ENCODE data around the gene CD151. TPM values are rescaled to one million over a fixed set of nuclear protein-coding genes. Genes with fewer than 3 reads are reported as not detected.
A peak's percentile ranks its signal among the peaks of the same experiment; 100 is the strongest.

Gene CD151
- total and polyA plus RNA-seq, 2 experiments from 2014 or later, result 248 to 356 TPM

DNA sequence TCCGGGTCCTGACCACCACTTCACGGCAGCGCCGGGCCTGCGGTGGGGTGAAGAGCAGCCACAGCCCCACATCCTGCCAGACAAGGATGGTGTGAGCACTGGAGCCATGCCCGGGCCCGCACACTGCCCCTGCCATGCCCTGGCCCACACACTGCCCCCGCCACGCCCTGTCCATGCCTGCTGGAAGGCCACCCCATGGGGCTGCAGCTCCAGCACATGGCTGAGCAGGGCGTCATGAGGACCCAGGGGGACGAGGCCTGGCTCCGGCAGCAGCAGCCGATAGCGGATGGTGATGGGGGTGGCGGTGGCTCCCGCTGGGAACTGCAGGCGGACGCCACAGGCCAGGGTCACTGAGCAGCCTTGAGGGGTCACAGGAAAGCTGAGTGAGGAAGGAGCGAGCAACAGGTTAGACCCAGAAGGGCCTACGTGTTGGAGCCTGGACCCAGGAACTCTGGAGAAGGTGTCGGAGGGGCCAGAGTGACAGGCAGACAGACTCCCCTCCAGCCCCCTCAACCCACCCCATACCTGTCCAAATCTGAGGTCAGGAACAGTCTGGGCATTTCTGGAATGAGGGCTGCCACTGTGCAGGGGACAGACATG, 30.6 kb upstream of the CD151 start:
- Histone ChIP-seq H3K4me2 (no peak overlapping the region), H3K9me3 (ENCODE audit: low read depth) (no peaks in the 10 kb centered on the region), H3K27me3 (no peaks in the 10 kb centered on the region), H3K4me3 (no peak overlapping the region), H3K79me2 (peaks cover 7% of the 10 kb centered on the region), H3K9me2 (replicated peaks; ENCODE audit: insufficient read depth) (no peaks in the 10 kb centered on the region), H2AFZ (no peak overlapping the region), H3K36me3 (replicated peaks; ENCODE audit: insufficient read depth, low read depth) (no peaks in the 10 kb centered on the region), H3K27ac (no peak overlapping the region), H4K20me1 (ENCODE audit: insufficient read depth, poor library complexity, severe bottlenecking) (no peaks in the 10 kb centered on the region), H3K4me1 (ENCODE audit: insufficient read depth) (peaks cover 7% of the 10 kb centered on the region)
- DNase-seq (ENCODE audit: low spot score), result no peak
- TF ChIP-seq EZH2phosphoT487 (IDR thresholded peaks at IDR 0.05; ENCODE audit: low read depth, severe bottlenecking, unreplicated experiment) (no peak), EZH2 (IDR thresholded peaks at IDR 0.05; ENCODE audit: borderline replicate concordance) (no peak)
- TF ChIP-seq, protein P1, sequence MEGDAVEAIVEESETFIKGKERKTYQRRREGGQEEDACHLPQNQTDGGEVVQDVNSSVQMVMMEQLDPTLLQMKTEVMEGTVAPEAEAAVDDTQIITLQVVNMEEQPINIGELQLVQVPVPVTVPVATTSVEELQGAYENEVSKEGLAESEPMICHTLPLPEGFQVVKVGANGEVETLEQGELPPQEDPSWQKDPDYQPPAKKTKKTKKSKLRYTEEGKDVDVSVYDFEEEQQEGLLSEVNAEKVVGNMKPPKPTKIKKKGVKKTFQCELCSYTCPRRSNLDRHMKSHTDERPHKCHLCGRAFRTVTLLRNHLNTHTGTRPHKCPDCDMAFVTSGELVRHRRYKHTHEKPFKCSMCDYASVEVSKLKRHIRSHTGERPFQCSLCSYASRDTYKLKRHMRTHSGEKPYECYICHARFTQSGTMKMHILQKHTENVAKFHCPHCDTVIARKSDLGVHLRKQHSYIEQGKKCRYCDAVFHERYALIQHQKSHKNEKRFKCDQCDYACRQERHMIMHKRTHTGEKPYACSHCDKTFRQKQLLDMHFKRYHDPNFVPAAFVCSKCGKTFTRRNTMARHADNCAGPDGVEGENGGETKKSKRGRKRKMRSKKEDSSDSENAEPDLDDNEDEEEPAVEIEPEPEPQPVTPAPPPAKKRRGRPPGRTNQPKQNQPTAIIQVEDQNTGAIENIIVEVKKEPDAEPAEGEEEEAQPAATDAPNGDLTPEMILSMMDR (IDR thresholded peaks at IDR 0.05; ENCODE audit: poor library complexity), result no peak
- WGBS (ENCODE audit: low lambda C conversion rate, missing lambda C conversion rate), result 96% methylated on average over 21 of the region's 21 CpGs

DNA sequence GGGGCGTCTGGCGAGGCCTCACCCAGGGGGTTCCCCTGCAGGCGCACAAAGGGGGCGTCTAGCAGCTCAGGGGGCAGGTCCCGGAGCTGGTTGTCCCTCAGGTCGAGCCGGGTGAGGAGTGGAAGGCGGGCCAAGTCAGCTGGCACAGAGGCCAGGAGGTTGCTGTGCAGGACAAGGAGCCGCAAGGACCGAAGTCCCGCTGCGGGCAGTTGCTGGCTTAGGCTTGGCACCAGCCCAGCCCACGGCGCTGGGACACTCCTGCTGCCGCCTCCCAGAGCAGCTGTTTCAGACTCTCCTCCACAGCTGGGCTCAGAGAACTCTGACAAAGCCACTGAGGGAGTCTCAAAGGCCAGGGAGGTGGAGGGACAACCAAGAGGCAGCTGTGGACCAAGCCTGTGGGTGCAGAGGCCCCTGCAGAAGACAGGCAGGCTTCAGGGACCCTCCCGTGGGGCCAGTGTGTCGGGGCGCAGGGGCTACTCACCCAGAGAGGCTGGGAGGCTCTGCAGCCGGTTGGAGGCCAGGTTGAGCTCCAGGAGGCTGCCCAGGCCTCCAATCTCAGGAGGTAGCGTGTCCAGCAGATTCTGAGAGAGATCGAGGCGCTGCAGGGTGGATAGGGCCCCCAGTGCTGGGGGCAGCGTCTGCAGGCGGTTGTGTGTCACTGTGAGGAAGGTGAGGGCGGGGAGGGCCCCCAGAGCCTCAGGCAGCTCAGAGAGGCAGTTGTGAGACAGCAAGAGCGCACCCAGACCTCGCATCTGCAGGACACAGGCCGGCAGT, 29.9 kb upstream of the CD151 start:
- Histone ChIP-seq H3K4me3 (no peak overlapping the region), H3K9me3 (ENCODE audit: low read depth) (no peaks in the 10 kb centered on the region), H3K4me2 (no peak overlapping the region), H3K36me3 (replicated peaks; ENCODE audit: insufficient read depth, low read depth) (no peaks in the 10 kb centered on the region), H3K27me3 (no peaks in the 10 kb centered on the region), H2AFZ (no peak overlapping the region), H3K9me2 (replicated peaks; ENCODE audit: insufficient read depth) (no peaks in the 10 kb centered on the region), H3K27ac (no peak overlapping the region), H4K20me1 (ENCODE audit: insufficient read depth, poor library complexity, severe bottlenecking) (no peaks in the 10 kb centered on the region), H3K79me2 (peaks cover 12% of the 10 kb centered on the region), H3K4me1 (ENCODE audit: insufficient read depth) (peaks cover 7% of the 10 kb centered on the region)
- no peak for TF ChIP-seq EZH2 (IDR thresholded peaks at IDR 0.05; ENCODE audit: borderline replicate concordance)
- TF ChIP-seq, protein P1 (IDR thresholded peaks at IDR 0.05; ENCODE audit: poor library complexity), result no peak
- TF ChIP-seq EZH2phosphoT487 (IDR thresholded peaks at IDR 0.05; ENCODE audit: low read depth, severe bottlenecking, unreplicated experiment), result no peak
- WGBS (ENCODE audit: low lambda C conversion rate, missing lambda C conversion rate), result 93% methylated on average over 28 of the region's 28 CpGs
- DNase-seq (ENCODE audit: low spot score), result no peak

DNA sequence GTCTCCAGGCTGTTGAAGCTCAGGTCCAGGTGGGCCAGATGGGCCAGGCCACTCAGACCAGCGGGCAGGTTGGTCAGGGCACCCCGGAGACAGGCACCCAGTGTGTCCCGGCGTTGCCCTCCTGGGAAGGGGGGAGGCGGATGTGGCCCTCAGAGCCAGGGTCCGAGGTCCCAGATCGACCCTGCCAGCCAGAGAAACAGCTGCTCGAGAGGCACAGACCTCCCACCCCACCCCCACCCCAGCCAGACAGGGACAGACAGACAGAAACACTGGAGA, 29.3 kb upstream of the CD151 start:
- Histone ChIP-seq H3K27me3 (no peaks in the 10 kb centered on the region), H3K4me1 (ENCODE audit: insufficient read depth) (peaks cover 5% of the 10 kb centered on the region), H3K9me3 (ENCODE audit: low read depth) (no peaks in the 10 kb centered on the region), H3K79me2 (peaks cover 17% of the 10 kb centered on the region), H3K4me2 (peak overlapping the region; percentile 98), H2AFZ (no peak overlapping the region), H3K9me2 (replicated peaks; ENCODE audit: insufficient read depth) (no peaks in the 10 kb centered on the region), H3K27ac (no peak overlapping the region), H3K36me3 (replicated peaks; ENCODE audit: insufficient read depth, low read depth) (no peaks in the 10 kb centered on the region), H3K4me3 (no peak overlapping the region), H4K20me1 (ENCODE audit: insufficient read depth, poor library complexity, severe bottlenecking) (no peaks in the 10 kb centered on the region)
- no peak for DNase-seq (ENCODE audit: low spot score)
- TF ChIP-seq, protein P1 (IDR thresholded peaks at IDR 0.05; ENCODE audit: poor library complexity), result no peak
- TF ChIP-seq EZH2phosphoT487 (IDR thresholded peaks at IDR 0.05; ENCODE audit: low read depth, severe bottlenecking, unreplicated experiment) (no peak), EZH2 (IDR thresholded peaks at IDR 0.05; ENCODE audit: borderline replicate concordance) (no peak)
- WGBS (ENCODE audit: low lambda C conversion rate, missing lambda C conversion rate), result 95% methylated on average over 8 of the region's 8 CpGs
